ENCODE data around the gene EHBP1. TPM values are rescaled to one million over a fixed set of nuclear protein-coding genes. Genes with fewer than 3 reads are reported as not detected.

Gene EHBP1
- total and polyA plus RNA-seq, 2 experiments from 2014 or later: 27.2 to 47.9 TPM

- Histone ChIP-seq H3K27ac (ENCODE audit: low read depth) (no peak overlapping the region), H3K79me2 (replicated peaks; ENCODE audit: insufficient read depth) (no peaks in the 10 kb centered on the region), H3K36me3 (ENCODE audit: insufficient read depth) (no peaks in the 10 kb centered on the region), H3F3A (replicated peaks; ENCODE audit: low read depth) (no peaks in the 10 kb centered on the region), H2AFZ (no peak overlapping the region), H3K4me3 (no peak overlapping the region), H3K4me1 (ENCODE audit: insufficient read depth) (peaks cover 35% of the 10 kb centered on the region), H3K4me2 (no peak overlapping the region), H3K27me3 (ENCODE audit: insufficient read depth) (no peaks in the 10 kb centered on the region), H4K20me1 (replicated peaks; ENCODE audit: insufficient read depth) (no peaks in the 10 kb centered on the region), H3K9me2 (ENCODE audit: insufficient read depth) (no peaks in the 10 kb centered on the region)
- ATAC-seq (no peak), DNase-seq (ENCODE audit: low spot score) (peak; percentile 23)
- H3K9me3 Mint-ChIP-seq: no peaks in the 10 kb centered on the region
- no peak overlapping the region for H3K4me3 Mint-ChIP-seq
- H3K27ac Mint-ChIP-seq: no peak overlapping the region
- peaks cover 27% of the 10 kb centered on the region for H3K4me1 Mint-ChIP-seq
- peak in 1 of 2 experiments; percentile 23; a peak in 1 of 4 replicates for TF ChIP-seq CTCF (conservative IDR thresholded peaks at IDR 0.05; ENCODE audit: low read depth in 2 of 2)
- TF ChIP-seq NANOG (IDR thresholded peaks at IDR 0.05; ENCODE audit: borderline replicate concordance): no peak
- no peaks in the 10 kb centered on the region for H3K36me3 Mint-ChIP-seq (ENCODE audit: low read depth)
- no peaks in the 10 kb centered on the region for H3K27me3 Mint-ChIP-seq (ENCODE audit: insufficient read depth, low read depth, poor library complexity)
These were observed 332.5 kb downstream of the EHBP1 start for GRCh38 chr2:63038034-63038433.

GRCh38 chr2:63040586-63040985 is 335.1 kb downstream of the EHBP1 start:
- H3K4me3 ChIP-seq: no peak overlapping the region
- no peak overlapping the region for H3K4me3 Mint-ChIP-seq
- no peak overlapping the region for H3K4me2 ChIP-seq
- H3K27me3 ChIP-seq (ENCODE audit: insufficient read depth): peaks cover 5% of the 10 kb centered on the region
- H3K27ac ChIP-seq (ENCODE audit: low read depth): no peak overlapping the region
- peaks cover 41% of the 10 kb centered on the region for H3K4me1 Mint-ChIP-seq
- H3K36me3 ChIP-seq (ENCODE audit: insufficient read depth): no peaks in the 10 kb centered on the region
- no peaks in the 10 kb centered on the region for H3K9me2 ChIP-seq (ENCODE audit: insufficient read depth)
- no peaks in the 10 kb centered on the region for H3K79me2 ChIP-seq (replicated peaks; ENCODE audit: insufficient read depth)
- peaks cover 4% of the 10 kb centered on the region for H3F3A ChIP-seq (replicated peaks; ENCODE audit: low read depth)
- peak overlapping the region; percentile 91 for H3K27ac Mint-ChIP-seq
- no peak overlapping the region for H2AFZ ChIP-seq
- peak; percentile 25 for DNase-seq (ENCODE audit: low spot score)
- TF ChIP-seq JUNB (IDR thresholded peaks at IDR 0.05; ENCODE audit: unreplicated experiment) (no peak), ETS1 (IDR thresholded peaks at IDR 0.05) (no peak), ZNF114 (CRISPR knock-in tag; IDR thresholded peaks at IDR 0.05) (no peak), ZNF462 (CRISPR knock-in tag; IDR thresholded peaks at IDR 0.05) (no peak), EZH2 (IDR thresholded peaks at IDR 0.05; ENCODE audit: low read depth, unreplicated experiment) (no peak), STAT1 (IDR thresholded peaks at IDR 0.05; ENCODE audit: unreplicated experiment) (no peak)
- no peaks in the 10 kb centered on the region for H3K9me3 Mint-ChIP-seq
- peaks cover 34% of the 10 kb centered on the region for H3K4me1 ChIP-seq (ENCODE audit: insufficient read depth)
- peaks cover 22% of the 10 kb centered on the region for H3K27me3 Mint-ChIP-seq (ENCODE audit: insufficient read depth, low read depth, poor library complexity)
- no peak for ATAC-seq
- no peaks in the 10 kb centered on the region for H4K20me1 ChIP-seq (replicated peaks; ENCODE audit: insufficient read depth)
- 0 out of 3 replicates have a peak, but pooled peaks cover under 1% of the 10 kb centered on the region for H3K36me3 Mint-ChIP-seq (ENCODE audit: low read depth)

Data from GM23338 (cell line).